Stimulated activated CD8-positive, alpha-beta memory T cell treated with anti-CD3 and anti-CD28 coated beads, Interleukin-7, amount 100 ng/mL, for 48 hours (primary cell): ENCODE data around the gene ANTXR1.

Experiments used
- DNase-seq, 2 donors: peaks; one replicate each; pipeline ENCODE4 v3.0.0-alpha.2; 2020; ENCODE audit warnings: low read depth in 1 of 2; ENCODE audit errors: extremely low read depth in 1 of 2

ANTXR1 gene

DNA sequence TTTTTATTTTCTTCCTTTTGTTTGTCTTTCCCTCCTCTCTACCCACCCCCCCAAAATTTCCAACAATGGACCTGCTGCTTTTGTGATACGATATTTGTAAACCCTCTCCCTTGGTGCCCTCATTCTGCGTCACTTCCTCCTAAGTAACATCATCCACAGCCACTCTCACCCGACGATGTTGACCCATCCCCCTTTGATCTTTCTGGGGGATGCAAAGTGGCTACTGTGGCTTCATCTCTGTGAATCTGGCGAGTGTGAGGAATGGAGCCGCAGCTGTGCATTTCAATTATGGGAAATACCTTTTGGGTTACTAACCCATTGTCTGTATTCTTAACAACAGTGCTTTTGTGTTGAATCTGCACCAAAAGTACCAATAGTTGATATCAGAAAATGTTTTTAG is 19.4 kb downstream of the ANTXR1 start:
- DNase-seq, result no peak

DNA sequence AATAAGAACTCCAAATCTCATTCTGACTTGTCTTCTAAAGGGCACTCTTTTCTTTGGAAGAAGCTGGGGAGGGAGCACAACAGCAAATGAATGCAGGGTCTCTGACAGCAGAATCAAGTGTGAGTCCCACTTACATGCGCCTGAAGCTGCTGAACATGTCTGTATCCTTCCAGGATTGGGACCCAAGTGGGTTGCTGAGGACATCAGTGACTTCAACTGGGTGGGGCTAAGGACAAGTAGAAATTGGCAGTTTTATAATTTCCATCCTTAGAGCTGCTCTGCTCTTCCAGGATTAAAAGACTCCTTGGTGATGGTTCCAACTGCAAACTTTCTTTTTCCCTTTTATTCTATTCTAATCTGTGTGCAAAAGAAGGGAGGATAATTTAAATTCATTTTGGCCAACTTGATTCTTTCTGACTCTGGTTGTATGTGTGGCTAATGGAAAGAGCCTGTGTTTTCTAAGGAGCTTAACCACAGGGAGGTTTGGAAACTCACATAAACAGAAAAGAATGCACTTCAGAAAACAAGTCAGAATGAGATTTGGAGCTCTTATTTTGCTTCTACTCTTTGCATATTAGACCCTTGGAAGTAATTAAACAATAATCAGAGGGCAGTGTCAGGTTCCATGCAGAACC is 20.6 kb downstream of the ANTXR1 start:
- DNase-seq, result no peak

DNA sequence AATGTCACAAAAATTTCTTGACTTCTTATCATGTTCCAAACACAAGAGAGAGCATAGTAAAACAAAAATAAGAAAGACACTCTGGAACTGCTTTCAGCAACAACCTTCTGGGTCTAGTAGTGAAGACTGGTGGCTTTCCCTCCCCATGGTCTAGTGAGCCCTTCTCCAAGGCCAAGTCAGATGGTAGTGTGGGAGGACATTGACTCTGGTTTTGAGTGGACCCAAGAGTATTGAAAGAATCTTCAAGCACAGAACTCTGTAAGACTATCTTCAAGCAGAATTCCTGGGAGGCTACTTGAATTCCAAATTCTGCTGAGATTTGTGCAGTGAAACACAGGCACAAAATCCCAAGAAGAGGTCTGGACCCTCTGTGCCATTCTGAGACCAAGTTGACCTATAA is 21.1 kb downstream of the ANTXR1 start:
- DNase-seq, result no peak

DNA sequence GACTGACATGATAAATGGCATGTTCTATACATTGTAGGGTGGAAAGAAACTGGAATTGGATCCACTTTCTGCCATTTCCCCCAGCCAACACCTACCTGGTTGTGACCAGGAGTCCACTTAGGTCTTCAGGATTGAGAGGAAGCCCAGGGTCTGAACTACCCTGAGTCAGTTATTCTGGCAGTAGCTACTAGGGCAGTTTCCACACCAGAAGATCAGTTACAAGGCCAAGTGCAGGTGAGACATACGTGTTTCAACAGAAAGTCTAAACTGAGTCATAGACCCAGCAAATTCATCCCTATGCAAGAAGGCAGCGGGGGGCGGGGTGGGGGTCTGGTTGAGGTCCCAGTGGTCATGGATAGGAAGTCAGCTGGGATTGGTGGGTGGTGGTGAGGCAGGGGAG is 21.9 kb downstream of the ANTXR1 start:
- no peak for DNase-seq

DNA sequence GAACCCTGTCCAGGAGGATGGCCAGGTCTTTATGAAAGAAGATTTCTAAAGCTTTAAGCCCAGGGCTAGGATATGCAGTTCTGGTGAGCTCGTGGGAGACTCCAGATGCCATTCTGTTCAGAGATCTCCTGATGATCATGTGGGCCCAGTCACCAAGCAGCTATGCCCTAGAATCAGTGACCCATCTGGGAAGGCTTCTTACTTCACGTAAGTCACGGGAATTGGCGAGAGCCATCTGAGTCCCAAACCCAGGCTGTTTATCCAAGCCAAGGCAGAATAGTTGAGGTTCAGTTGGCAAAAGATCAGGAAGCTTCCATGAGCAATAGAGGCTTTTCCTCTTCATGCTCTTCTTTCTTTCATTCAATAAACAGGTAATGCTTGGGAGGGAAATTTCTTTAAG is 23.9 kb downstream of the ANTXR1 start:
- DNase-seq, result no peak

DNA sequence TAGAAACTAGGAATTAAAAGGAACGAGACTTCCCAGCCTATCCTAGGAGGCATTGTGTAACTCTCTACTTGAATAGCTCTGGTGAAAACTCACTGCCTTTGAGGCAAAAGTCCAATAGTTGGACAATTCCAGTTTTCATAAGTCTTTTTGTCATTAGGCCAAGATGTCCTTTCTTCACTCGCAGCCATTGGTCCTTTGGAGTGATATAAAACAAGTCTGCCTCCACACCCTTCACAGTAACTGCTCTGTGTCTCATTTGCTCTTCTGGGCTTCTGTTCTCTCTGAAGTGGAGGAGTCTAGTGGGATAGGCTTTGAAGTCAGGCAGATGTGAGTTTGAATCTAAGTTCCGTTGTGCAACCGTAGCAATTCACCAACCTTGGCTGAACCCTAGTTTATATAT is 28.2 kb downstream of the ANTXR1 start:
- DNase-seq, result no peak

DNA sequence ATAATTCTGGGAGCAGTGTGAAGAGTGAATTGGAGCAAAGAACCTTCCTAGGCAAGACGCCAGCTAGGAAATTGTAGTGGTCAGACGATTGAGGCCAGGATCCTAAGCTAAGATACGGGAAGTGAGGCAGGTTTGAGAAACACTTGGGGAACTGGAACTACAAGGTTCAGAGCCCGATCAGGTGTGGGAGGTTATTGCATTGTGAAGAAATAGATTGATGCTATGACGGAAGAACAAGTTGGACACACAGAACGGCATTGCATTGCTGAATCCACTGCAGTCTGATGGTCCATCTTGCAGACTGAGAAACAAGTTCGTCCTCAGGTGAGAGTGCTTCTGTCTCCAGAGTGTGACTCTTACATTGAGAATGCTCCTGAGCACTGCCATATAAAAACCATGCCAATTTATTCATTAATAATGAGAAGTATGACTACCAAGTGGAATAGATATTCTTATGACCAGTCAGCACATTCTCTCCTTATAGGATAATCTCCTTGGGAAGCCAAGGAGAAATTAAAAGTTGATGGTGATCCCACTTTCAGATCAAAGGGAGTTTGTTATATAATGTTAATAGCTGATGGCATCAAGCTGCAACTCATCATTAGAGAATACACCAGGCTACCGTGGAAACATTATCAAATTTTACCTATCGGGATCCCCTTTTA is 30.9 kb downstream of the ANTXR1 start:
- DNase-seq, result no peak

DNA sequence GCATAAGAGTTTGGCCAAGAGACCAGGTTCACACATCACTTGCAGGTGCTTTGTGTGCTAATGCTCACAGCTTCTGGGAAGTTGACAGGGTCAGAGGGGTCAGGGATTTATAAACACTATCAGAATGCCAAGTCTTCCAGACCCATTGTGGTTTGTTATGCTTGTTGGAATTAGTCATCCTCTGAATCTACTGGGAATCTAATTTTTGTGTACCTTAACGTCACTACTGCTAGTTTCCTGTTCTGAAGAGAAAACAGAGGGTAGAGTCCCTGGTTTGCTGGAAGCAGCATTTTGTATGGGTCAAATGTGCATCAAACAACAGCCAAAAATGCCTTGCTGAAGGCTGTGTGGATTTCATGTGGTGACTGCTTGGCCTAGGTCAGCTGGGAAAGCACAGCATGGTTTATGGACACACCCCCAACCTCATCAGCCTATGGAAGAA is 33.3 kb downstream of the ANTXR1 start:
- no peak for DNase-seq

DNA sequence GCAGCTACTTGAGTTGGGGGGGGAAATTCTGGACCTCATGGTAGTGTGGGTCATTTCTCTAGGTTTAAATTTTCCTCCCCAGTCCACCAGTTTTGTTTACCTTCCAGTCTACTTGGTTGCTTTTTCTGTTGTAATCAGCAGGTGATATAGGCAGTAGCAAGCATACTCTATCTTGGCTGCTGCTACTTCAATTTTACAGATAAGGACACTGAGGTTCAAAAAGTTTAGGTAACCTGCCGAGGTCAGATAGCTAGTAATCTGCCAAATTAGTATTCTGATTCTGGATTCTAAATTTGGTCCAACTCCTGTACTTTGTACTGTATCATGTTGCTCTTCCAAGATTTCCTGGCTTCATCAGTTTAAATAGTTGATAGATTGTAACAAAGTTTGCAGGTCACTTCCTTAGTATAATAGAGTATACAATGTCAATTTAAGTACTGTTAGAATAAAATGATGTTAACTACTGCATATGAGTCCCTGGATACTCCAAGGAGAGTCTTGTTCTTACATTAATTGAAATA is 34.7 kb downstream of the ANTXR1 start:
- no peak for DNase-seq

DNA sequence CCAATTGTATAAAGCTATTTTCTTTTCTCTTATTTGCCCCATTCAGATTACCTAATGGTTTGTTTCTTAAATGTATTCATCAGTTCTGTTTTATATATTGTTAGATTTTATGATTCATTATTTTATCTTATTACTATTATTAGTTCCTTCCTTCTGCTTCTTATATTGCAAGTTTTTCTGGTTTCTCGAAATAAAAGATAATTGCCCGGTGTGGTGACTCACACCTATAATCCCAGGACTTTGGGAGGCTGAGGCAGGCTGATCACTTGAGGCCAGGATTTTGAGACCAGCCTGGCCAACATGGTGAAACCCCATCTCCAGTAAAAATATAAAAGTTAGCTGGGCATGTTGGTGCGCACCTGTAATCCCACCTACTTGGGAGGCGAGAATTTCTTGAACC is 37.8 kb downstream of the ANTXR1 start:
- DNase-seq, result no peak

DNA sequence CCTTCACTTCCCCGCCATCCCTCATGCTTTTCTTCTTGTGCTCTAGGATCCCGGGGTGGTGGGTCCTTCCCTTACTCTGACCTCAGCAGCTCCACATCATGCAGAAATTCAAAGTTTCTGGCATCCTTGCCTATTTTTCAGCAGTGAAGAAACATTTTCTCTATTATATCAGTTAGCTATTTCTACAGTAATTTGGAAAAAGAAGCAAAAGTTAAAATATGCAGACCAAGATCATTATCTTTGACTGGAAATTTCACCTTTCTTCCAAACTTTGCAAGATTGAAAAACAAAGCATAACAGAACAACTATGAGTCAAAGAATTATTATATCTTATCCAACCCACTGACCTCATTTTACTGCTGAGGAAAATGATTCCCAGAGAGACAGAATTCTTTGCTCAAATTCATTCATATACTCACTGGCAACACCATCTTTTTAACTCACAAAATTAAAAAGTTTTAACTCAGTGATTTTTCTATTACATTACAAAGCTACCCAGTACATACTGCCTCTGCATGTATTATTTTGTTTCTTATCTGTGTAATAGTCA is 40.5 kb downstream of the ANTXR1 start:
- no peak for DNase-seq

DNA sequence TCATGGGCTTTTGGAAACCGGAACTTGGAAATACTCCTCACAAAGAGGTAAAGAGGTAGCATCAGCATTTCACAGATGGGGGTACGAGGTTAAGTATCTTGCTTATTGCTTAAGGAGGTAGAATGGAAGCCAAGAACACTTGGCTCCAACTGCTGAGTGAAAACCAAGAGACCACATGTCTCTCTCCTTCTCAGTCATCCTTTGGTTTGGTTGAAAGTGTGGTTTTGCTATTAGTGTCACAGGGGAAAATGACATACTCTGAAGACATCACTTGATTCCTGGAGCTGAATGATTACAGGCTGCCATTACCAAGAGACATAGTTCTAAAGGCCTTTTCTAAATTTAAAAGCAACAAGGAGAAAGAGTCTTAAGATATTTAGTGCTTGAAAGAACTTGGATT is 41.5 kb downstream of the ANTXR1 start:
- DNase-seq, result no peak

DNA sequence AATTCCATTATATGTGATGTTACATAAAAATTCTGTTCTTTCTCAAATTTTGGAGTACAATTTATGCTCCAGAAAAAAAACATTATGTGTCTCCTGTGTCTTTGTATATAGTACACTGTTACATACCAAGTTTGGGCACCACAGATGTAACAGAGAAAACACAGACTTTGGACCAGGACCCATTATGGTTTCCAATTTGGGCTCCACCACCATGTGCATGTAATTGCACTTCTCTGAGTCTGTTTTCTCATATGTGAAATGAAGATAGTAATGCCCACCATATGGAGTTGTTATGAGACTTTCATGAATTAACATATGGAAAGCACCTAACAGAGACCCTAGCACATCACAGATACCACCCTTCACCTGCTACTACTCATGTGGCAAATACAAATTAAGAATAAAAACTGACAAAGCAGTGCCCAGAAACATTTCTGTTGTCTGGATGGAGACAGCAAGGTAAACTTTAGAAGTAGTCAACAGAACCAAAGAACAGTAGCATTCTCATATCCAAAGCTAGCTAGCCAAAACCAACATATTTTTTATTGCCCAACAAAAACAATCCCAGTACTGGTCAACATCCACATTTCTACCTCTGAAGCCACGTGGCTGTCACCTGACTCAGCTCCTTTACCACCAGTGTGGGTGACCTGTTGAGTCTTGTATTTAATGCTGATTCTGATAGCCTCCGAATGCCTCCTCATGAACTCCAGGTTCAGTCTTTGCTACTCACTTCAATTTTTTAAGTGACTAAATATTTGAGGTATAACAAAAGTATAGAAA is 42.9 kb downstream of the ANTXR1 start:
- no peak for DNase-seq

DNA sequence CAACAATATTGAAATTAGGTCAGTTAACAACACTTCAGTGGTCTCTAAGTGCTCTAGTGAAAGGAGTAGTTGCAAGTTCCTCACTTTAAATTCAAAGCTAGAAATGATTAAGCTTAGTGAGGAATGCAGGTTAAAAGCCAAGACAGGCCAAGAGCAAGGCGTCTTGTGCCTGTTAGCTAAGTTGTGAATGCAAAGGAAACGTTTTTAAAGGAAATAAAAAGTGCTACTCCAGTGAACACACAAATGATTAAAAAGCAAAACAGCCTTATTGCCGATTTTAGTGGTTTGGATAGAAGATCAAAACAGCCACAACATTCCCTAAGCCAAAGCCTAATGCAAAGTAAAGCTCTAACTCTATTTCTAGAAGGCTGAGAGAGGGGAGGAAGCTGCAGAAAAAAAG is 44.7 kb downstream of the ANTXR1 start:
- no peak for DNase-seq

DNA sequence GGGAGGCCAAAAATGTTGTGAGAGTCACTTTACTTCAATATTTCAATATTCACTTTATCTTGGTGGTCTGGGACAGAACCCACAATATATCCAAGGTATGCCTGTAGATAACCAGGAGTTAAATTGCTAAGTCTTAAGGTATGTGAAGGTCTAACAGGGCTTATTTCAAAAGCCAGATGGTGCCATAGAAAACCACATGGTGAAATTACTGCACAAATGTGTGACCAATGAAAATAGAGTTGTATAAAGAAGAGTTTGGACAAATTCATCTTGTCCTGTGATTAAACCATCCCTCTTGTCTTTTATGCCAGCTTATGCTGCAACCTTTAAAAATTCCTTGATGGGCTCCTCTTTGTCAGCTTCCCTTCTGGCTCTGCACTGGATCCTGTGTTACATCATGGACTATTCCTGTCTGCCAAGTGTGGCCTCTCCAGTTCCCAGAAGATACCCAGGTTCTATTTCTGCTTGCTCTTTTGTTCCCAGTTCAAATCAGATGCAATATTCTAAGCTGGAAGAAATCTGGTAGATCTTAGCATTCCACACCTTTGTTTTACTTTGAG is 46.8 kb downstream of the ANTXR1 start:
- no peak for DNase-seq

DNA sequence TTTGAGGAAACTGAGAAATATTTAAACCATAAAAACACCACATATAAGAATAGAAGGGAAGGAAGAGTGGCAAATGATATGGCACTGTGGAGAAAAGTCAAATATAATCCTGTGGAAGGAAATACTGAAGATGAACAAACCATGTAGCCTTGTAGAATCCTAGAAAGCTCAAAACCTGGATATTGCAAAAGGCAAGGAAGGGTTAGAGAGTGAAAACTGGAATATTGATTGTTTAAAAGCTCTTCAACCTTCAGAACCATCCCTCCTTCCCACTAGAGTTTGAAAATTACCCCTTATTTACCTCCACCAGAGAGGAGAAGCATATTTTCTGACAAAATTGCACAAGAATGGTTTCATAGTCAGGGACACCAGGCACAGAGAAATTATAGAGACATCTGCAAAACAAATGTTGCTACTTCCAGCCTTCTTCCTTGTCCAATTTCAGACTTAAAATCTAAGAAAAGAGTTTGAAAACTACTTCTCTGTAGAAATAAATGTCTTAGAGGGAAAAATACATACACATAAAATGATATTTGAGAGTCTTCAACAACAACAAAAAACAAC is 48.0 kb downstream of the ANTXR1 start:
- no peak for DNase-seq

DNA sequence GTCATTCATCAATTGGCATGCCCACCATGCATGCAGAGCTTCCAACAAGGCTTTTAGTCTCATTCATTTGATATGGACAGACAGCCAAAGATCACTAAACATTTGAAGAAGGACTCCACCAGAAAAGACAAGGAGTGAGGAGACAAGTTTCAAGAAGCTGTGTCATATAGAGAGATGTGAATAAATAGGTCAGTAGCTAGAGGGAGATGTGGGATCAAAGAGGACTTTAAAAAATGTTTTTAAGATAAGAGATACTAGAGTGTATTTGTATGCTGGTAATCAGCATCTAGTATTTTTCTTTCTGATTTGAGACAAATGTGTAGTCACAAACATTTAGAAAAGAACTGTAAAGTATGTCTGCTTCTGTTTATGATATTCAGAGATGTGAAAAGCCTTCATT is 48.5 kb downstream of the ANTXR1 start:
- DNase-seq, result no peak

DNA sequence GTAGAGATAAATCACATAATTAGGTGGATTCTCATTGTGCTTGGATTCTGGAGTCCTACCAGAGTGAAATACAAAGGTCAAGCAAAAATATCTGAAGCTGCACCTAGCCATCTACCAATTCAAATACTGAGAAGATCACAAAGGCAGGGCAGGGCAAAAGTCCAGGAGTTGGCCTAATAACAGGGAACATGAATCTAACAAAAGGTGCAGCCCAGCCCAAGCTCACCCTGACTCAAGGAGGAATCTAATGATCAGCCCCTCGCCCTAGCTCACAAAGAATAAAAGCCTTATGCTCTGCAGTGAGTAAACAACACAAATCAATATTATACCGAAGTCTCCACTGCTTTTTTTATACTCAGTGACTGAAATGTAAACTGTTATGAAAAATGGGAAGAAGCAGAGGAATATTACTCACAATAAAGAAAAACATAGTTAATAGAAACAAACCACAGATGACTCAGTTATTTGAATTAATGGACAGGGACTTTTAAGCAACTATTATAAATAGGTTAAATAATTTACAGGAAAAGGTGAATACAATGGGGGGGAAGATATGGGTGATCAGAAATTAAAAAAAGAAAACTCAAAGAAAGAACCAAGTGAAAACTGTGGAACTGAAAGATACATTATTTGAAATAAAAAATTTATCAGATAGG is 49.5 kb downstream of the ANTXR1 start:
- no peak for DNase-seq

DNA sequence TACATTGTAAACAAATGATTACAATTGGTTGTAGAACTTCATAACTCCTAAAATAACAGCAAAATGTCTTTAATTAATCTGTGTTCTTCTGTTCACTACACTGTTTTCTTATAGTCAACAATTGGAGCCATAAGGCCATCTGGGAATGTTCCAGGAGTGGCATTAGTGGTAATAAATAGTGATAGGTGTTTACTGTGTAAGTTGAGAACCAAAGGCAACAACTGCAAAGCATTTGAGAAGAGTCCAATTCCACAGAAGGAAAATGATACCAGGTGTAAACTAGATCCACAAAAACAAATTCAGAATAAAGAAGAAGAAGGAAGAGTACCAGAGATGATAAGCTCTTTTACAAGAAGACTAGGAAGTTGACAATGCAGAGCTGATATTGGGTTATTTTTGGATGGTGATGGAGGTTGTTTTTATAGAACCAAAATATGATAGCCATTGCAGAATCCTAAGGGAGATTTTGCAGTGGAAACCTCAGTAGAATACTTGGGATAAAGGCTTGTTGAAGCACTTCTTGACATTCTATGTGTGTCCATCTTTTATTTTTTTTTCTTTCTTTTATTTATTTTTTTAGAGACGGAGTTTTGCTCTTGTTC is 52.9 kb downstream of the ANTXR1 start:
- no peak for DNase-seq

DNA sequence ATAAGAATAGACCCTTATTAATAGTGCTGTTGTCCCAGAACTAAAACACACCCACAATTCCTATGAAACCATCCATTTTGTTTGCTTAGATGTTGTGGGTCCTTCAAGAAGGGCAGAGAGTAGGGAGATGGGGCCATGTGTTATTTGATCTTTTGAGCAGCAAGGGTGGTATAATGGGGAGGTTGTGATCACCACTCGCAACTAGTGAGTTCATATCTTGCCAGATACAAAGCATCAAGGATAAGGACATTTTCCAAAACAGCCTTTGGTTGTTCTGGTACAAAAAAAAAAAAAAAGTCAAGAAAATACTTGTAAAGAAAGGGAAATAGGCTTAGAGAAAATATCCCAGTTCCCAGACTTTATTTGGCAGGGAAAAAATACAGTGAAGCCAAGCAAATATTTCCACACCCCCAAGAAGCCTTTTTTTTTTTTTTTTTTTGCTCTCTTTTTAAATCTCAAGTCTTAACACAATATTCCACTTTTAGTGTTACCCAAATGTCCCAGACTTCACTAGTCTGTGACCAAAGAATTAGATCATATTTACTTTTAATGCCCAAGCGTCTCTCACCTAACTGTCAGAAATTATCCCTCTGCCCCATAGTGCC is 54.1 kb downstream of the ANTXR1 start:
- DNase-seq, result no peak
